G401 (cell line): Measurements from ENCODE around the gene GOLGA8Q. TPM values are rescaled to one million over a fixed set of nuclear protein-coding genes. Genes with fewer than 3 reads are reported as not detected.
"Not testable (repeated sequence)": the region's sequence is repeated elsewhere in the genome, so short reads cannot be mapped to it uniquely, and the experiment has no call there.

ENCODE experiments used
- DNase-seq: peaks from one replicate; pipeline ENCODE4 v3.0.0-alpha.2; 2015; ENCODE audit warnings: low spot score
- in situ Hi-C: cut with HindIII; loops from 2 replicates; pipeline ENCODE4 v1.10.0; 2016; ENCODE audit warnings: low sequenced_read_pairs, mixed read lengths
- total RNA-seq: library from RNA; depleted of rRNA; stranded (reverse); fragments of >200 nt; shearing (Covaris generic); gene quantifications from 2 replicates; pipeline ENCODE4 v1.2.3, GENCODE V29; 2014; rRNA removed

The GOLGA8Q gene
- not detected in 2 replicates for total RNA-seq

DNA sequence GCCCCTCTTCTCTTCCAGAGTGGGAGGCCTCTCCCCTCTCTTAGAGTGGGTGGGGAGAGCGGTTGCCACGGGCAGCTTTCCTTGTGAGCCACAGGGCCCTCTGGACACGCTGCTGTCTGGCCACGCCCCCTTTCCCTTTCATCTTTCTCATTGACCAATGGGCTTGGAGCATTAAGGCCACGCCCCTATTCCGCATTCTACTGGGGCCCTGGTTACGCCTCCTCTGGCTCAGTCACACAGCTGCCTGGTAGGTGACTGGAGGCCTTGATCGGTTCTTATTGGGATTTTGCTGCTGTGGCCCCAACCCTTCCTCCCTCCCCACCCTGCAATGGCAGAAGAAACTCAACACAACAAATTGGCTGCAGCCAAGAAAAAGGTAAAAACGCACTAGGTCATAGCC lies at the start of gene GOLGA8Q:
TSS of gene GOLGA8Q (plus strand) at position 301 of the 400 bp plus-strand sequence. CDS start at position 329, 28 bp downstream.
- DNase-seq, in situ Hi-C loops: not testable (repeated sequence)

GRCh38 chr15:30502904-30503781 lies 48.7 kb upstream of the GOLGA8Q start:
- DNase-seq, in situ Hi-C loops: not testable (repeated sequence)

- in situ Hi-C loops, DNase-seq: not testable (repeated sequence)
Observed at GRCh38 chr15:30504162-30504843, 47.5 kb upstream of the GOLGA8Q start.

DNA sequence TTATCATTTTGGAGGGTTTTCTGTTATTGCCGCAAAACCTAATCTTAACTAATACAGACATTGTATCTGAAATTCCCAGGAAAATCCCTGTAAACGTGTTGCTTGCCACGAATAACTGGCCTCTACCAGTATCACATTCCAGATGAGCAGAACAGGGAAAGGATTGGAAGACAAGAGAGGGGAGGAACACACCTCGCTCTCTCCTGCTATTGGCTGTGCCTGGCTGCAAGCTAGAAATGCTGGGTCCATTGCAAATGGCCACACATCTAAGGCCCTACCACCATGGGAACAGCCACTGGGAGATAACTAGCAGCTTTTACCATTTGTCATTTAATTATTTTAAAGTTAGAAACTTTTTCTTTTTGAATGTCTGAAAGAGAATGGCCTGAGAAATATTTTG lies 37.3 kb upstream of the GOLGA8Q start:
- DNase-seq, in situ Hi-C loops: not testable (repeated sequence)

GRCh38 chr15:30523453-30524243 lies 28.2 kb upstream of the GOLGA8Q start:
- in situ Hi-C loops, DNase-seq: not testable (repeated sequence)

GRCh38 chr15:30525912-30526311 lies 25.9 kb upstream of the GOLGA8Q start:
- in situ Hi-C loops, DNase-seq: not testable (repeated sequence)

- DNase-seq, in situ Hi-C loops: not testable (repeated sequence)
Observed at GRCh38 chr15:30529049-30529448, 22.8 kb upstream of the GOLGA8Q start.

DNA sequence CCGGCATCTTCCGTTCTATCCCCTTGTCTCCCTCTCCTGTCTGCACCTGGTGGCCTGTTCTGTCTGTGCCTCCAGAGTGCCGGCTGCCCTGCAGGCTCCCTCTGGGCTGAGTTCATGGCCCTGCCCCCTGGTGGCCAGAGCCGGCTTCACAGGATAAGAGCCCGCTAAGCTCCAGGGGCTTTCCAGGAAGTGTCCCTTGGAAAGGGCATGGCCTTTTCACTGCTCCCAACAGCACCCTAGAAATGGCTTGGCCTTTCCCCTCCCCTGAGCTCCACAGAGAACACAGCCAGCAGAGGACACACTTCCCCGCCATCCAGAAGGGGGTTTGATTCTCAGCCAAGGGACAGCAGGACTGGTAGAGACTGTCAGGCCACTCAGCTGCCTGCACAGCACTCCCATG lies 15.1 kb downstream of the GOLGA8Q start:
- DNase-seq, in situ Hi-C loops: not testable (repeated sequence)

GRCh38 chr15:30573012-30573491 lies 21.2 kb downstream of the GOLGA8Q start:
- DNase-seq, in situ Hi-C loops: not testable (repeated sequence)

DNA sequence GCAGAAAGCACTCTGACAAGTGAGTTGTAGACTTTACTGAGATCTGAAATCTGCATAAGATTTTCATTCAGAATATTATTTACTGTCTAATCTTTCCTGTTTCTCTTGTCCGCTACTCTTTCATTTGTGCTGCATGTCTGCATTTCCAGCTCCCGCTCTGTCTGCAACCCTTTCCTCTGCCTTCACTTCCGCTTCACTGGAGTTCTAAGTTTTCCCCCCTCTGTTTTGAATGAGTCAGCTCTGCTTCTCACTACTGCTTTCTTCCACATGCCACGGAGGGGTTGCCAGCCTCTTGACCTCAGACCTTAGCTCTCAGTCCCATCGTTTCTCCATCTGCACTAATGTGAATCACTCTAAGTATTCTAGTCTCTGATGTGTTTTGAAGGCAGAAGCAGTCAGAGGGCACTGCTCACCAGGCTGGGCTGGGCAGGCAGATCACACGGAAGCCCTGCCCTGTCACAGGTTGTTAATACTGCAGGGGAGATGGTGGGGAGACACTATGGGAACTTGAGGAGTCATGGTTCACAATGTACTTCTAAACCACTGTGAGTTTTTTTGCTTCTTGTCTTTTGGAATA lies 27.6 kb downstream of the GOLGA8Q start:
- in situ Hi-C loops, DNase-seq: not testable (repeated sequence)

- in situ Hi-C loops, DNase-seq: not testable (repeated sequence)
Observed at GRCh38 chr15:30580716-30581115, 28.9 kb downstream of the GOLGA8Q start.

DNA sequence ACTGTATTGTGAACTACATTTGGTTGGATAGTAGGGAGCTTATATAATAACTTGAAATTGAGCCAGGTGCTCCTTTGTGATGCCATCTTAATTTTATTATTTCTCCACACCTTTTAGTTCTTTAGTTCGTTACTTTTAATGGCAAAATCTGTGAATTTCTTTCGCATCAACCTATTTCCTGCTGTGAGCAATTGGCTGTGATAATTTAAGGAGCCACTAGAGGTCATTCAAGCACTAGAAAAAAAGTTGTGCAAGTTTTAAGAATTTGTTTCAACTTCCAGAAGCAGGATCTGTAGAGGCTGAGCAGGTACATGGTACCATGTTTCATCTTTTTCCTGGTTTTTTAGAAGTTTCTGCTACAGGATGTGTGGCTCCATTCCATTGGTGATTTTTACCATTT lies 47.1 kb downstream of the GOLGA8Q start:
- in situ Hi-C loops = not testable (repeated sequence)

GRCh38 chr15:30603796-30604195 lies 51.9 kb downstream of the GOLGA8Q start, which contains the start of gene GOLGA8H:
Gene GOLGA8H (plus strand): TSS chr15:30604028. CDS start chr15:30604126, 98 bp downstream.
- in situ Hi-C loops, DNase-seq: not testable (repeated sequence)

More for the DNA sequence above, 47.1 kb downstream of the GOLGA8Q start:
- DNase-seq = not testable (repeated sequence)

Other genes starting within 250 kb of the GOLGA8Q start
- gene CHRFAM7A, start 158.5 kb upstream of the GOLGA8Q start, total RNA-seq = 0.74 TPM in 1 of 2 replicates, not detected in the other
- not detected in 2 replicates for gene GOLGA8R, start 137.8 kb upstream of the GOLGA8Q start, total RNA-seq
- gene GOLGA8H, start 52.0 kb downstream of the GOLGA8Q start, total RNA-seq = not detected in 2 replicates